Adipocyte (in vitro differentiated cells): ENCODE data around the gene MFSD12.
"Not testable (repeated sequence)": the region's sequence is repeated elsewhere in the genome, so short reads cannot be mapped to it uniquely, and the experiment has no call there.

ENCODE experiments used
- DNase-seq: peaks from one replicate; pipeline ENCODE4 v3.0.0-alpha.2; 2015; ENCODE audit warnings: low read depth
- H3K27me3 ChIP-seq: replicated peaks from 2 replicates; pipeline ENCODE4 v1.7.0; 2013; ENCODE audit warnings: mild to moderate bottlenecking, low read length, moderate library complexity; ENCODE audit not compliant: control insufficient read depth, insufficient read depth
- H3K36me3 ChIP-seq: 2 replicates; pipeline ENCODE4 v1.7.0; 2013; ENCODE audit warnings: low read length, mild to moderate bottlenecking, moderate library complexity; ENCODE audit not compliant: control insufficient read depth, insufficient read depth, severe bottlenecking
- H3K4me1 ChIP-seq: 2 replicates; pipeline ENCODE4 v1.7.0; 2013; ENCODE audit warnings: mild to moderate bottlenecking, low read length, moderate library complexity; ENCODE audit not compliant: control insufficient read depth, insufficient read depth
- H3K4me3 ChIP-seq: 2 replicates; pipeline ENCODE4 v1.7.0; 2013; ENCODE audit warnings: mild to moderate bottlenecking, low read length, moderate library complexity
- H3K9ac ChIP-seq: 2 replicates; pipeline ENCODE4 v1.7.0; 2013; ENCODE audit warnings: mild to moderate bottlenecking, low read length, moderate library complexity
- H3K9me3 ChIP-seq: 2 replicates; pipeline ENCODE4 v1.7.0; 2013; ENCODE audit warnings: mild to moderate bottlenecking, low read length, moderate library complexity; ENCODE audit not compliant: control insufficient read depth

MFSD12 gene

GRCh38 chr19:3516675-3517207 is 40.6 kb downstream of the MFSD12 start:
- no peaks in the 10 kb centered on the region for H3K36me3 ChIP-seq
- DNase-seq = no peak
- H3K9ac ChIP-seq = no peak overlapping the region
- no peaks in the 10 kb centered on the region for H3K27me3 ChIP-seq
- no peak overlapping the region for H3K4me3 ChIP-seq
- peaks cover 18% of the 10 kb centered on the region for H3K4me1 ChIP-seq
- no peaks in the 10 kb centered on the region for H3K9me3 ChIP-seq

DNA sequence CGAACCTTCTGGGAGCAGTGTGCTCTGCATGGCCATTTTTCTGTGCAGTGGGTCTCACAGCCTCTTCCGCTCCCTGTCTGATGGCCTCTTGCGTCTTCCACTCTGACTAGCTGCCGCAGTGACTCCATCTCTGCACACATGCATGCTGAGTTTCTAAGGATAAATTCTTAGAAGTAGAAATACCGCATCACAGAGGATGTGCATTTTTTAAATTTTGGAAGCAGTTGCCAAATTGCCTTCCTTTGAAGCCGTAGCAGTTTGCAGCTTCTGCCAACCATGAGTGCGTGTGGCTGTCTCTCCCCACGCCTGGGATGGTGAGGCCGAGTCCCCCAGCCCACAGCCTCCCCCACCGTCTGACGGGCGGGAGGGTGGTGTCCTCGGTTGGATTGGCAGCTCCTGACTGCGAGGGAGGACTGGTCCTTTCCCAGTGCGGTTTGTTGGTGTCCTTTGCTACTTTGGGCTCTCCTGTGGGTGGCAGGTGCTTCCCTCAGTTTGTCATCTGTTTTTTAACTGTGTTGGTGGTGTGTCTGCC is 41.4 kb downstream of the MFSD12 start:
- peaks cover 18% of the 10 kb centered on the region for H3K4me1 ChIP-seq
- DNase-seq = no peak
- no peak overlapping the region for H3K4me3 ChIP-seq
- no peak overlapping the region for H3K9ac ChIP-seq
- no peaks in the 10 kb centered on the region for H3K9me3 ChIP-seq
- no peaks in the 10 kb centered on the region for H3K36me3 ChIP-seq
- no peaks in the 10 kb centered on the region for H3K27me3 ChIP-seq

- Histone ChIP-seq H3K36me3 (no peaks in the 10 kb centered on the region), H3K9me3 (no peaks in the 10 kb centered on the region), H3K4me1 (peaks cover 18% of the 10 kb centered on the region), H3K9ac (no peak overlapping the region), H3K4me3 (no peak overlapping the region), H3K27me3 (no peaks in the 10 kb centered on the region)
- DNase-seq = no peak
These were observed 42.5 kb downstream of the MFSD12 start for GRCh38 chr19:3514930-3515329.

DNA sequence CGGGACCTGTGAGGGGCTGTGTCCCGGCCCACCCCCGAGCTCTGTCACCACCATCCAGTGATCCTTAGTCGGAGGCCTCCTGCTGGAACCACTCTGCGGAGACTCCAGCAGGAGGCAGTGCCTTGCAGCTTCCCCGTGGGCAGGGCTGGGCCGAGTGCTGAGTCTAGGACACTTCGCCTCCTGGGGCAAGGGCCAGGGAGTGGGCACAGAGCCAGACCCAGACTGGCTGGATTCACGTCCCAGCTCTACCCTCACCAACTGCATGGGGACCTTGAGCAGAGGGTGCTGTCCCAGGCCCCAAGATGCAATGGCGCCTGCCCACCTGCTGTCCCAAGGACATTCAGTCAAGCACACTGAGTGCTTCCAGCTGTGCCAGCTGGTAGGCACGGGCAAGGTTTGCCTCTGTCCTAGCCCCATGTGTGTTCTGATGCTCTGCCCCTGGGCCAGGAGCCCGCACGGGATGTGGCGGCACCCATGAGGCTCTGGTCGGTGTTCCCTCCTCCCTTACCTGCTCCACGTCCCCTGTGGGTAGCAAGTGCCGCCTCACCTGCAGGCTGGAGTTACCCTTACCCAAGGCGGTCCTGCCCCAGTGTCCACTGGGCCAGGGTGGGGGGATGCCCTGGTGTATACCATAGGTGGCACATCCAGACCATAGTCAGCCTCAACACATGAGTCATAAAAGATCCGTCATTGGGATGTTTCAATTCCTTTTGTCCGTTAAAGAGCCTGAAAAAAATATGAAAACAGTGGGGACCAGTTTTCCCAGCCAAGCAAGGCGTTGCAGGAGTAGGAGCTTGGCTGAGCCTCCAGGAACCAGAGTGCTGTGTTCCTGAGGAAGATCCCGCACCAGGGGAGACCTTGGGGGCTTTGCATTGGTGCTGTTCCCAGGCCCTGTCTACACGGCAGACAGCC is 43.9 kb downstream of the MFSD12 start:
- H3K4me3 ChIP-seq = no peak overlapping the region

DNA sequence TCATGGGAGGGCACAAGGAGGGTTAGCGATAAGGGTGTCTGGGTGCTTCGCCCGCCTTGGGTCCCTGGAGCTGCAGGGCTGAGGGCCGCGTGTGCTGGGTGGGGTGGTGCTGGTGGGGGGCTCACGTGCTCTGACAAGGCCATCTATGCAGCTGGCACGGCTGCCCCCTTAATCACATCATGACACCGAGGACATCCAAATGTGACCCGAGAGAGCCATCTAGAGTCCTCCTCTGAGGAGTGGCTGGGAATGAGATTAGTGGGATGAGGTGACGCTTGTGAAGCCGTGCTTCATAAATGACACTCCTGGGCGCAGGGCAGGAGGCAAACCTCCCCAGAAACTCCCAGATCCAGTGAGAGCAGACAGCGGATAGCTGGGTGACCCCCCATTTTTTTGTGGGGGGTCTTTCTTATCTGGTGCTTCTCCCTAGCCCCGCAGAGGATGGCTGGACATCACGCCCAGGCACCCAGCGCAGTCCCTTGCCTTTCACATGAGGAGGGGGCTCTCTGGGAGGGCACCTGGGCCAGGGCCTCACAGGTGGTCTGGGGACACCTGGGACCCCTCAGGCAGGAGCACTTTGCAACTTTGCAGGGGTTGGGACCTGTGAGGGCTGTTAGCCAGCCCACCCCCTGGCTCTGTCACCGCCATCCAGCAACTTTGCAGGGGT is 44.7 kb downstream of the MFSD12 start:
- no peaks in the 10 kb centered on the region for H3K36me3 ChIP-seq
- peaks cover 19% of the 10 kb centered on the region for H3K4me1 ChIP-seq
- no peaks in the 10 kb centered on the region for H3K27me3 ChIP-seq
- no peak overlapping the region for H3K9ac ChIP-seq
- DNase-seq = no peak
- H3K9me3 ChIP-seq = no peaks in the 10 kb centered on the region
- H3K4me3 ChIP-seq = no peak overlapping the region

More for the DNA sequence above, 43.9 kb downstream of the MFSD12 start:
- H3K9me3 ChIP-seq = no peaks in the 10 kb centered on the region
- H3K4me1 ChIP-seq = peaks cover 18% of the 10 kb centered on the region
- H3K27me3 ChIP-seq = no peaks in the 10 kb centered on the region
- H3K9ac ChIP-seq = no peak overlapping the region
- DNase-seq = no peak
- no peaks in the 10 kb centered on the region for H3K36me3 ChIP-seq

GRCh38 chr19:3511506-3512251 is 45.7 kb downstream of the MFSD12 start:
- DNase-seq = no peak
- no peaks in the 10 kb centered on the region for H3K9me3 ChIP-seq
- H3K36me3 ChIP-seq = no peaks in the 10 kb centered on the region
- H3K27me3 ChIP-seq = no peaks in the 10 kb centered on the region
- no peak overlapping the region for H3K4me3 ChIP-seq
- peaks cover 25% of the 10 kb centered on the region for H3K4me1 ChIP-seq
- no peak overlapping the region for H3K9ac ChIP-seq

DNA sequence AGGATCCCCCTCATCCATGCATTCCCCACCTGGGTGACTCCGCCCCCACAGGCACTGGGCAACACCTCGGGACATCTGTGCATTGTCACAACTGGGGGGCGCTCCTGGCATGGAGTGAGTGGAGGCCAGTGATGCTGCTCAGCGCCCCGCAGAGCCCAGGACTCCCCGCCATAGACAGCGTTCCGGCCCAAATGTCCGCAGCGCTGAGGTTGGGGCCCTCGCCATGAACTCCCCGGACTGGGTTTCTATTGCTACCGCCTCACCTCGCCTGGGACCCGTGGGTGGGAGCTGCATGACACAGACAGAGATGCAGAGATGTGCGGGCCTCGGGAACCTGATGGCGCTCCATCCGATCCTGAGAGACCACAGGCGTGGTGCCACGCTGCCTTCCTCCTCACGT is 46.7 kb downstream of the MFSD12 start:
- no peaks in the 10 kb centered on the region for H3K9me3 ChIP-seq
- H3K9ac ChIP-seq = no peak overlapping the region
- no peaks in the 10 kb centered on the region for H3K27me3 ChIP-seq
- DNase-seq = no peak
- H3K4me1 ChIP-seq = peaks cover 25% of the 10 kb centered on the region
- H3K4me3 ChIP-seq = no peak overlapping the region
- no peaks in the 10 kb centered on the region for H3K36me3 ChIP-seq

GRCh38 chr19:3509566-3509989 is 47.8 kb downstream of the MFSD12 start:
- H3K4me3 ChIP-seq = no peak overlapping the region
- H3K9me3 ChIP-seq = no peaks in the 10 kb centered on the region
- H3K36me3 ChIP-seq = no peaks in the 10 kb centered on the region
- H3K27me3 ChIP-seq = no peaks in the 10 kb centered on the region
- peaks cover 23% of the 10 kb centered on the region for H3K4me1 ChIP-seq
- DNase-seq = peak; percentile 24
- no peak overlapping the region for H3K9ac ChIP-seq

GRCh38 chr19:3508771-3509535 is 48.4 kb downstream of the MFSD12 start:
- no peak for DNase-seq
- Histone ChIP-seq H3K9ac (no peak overlapping the region), H3K4me3 (no peak overlapping the region), H3K9me3 (no peaks in the 10 kb centered on the region), H3K4me1 (peaks cover 18% of the 10 kb centered on the region), H3K27me3 (no peaks in the 10 kb centered on the region), H3K36me3 (no peaks in the 10 kb centered on the region)

DNA sequence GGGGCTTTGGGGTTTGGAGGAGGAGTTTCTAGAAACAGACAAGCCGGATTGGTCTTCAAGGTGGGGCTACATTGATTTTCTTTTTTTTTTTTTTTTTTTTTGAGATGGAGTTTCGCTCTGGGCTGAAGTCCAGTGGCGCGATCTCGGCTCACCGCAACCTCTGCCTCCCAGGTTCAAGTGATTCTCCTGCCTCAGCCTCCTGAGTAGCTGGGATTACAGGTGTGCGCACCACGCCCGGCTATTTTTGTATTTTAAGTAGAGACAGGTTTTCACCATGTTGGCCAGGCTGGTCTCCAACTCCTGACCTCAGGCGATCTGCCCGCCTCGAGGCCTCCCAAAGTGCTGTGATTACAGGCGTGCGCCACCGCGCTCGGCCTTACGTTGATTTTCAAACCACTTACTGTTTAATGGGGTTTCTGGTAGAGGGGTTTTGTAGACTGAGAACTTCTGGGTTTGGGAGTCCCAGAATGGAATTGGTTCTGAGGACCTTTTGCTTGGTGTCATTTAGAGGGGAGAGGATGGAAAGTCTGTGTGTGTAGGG is 49.2 kb downstream of the MFSD12 start:
- H3K4me3 ChIP-seq, H3K36me3 ChIP-seq, H3K9me3 ChIP-seq, H3K9ac ChIP-seq, H3K27me3 ChIP-seq: not testable (repeated sequence)
- DNase-seq = peak; percentile 17
- H3K4me1 ChIP-seq = peaks cover 14% of the 10 kb centered on the region
